Fibroblast of skin of abdomen (primary cell): Measurements from ENCODE around the gene SLC28A1. TPM values are rescaled to one million over a fixed set of nuclear protein-coding genes. Genes with fewer than 3 reads are reported as not detected.

Source experiments
- DNase-seq: peaks from one replicate; pipeline ENCODE4 v3.0.0-alpha.2; 2013
- polyA plus RNA-seq, 2 experiments: library from polyadenylated mRNA; unstranded; fragments of 120-200 nt; gene quantifications; one replicate each; pipeline ENCODE4 v1.2.1, GENCODE V29; 2013; ENCODE audit not compliant: insufficient read length in 2 of 2

Gene SLC28A1
- not detected for polyA plus RNA-seq (2013, experiment 1 of 2; ENCODE audit: insufficient read length)
- not detected for polyA plus RNA-seq (2013, experiment 2 of 2; ENCODE audit: insufficient read length)

GRCh38 chr15:84883916-84884781, at the start of gene SLC28A1:
Gene SLC28A1, plus strand, starts transcription at chr15:84884662. Its CDS starts 3,099 bp downstream, at chr15:84887761.
- DNase-seq = no peak

GRCh38 chr15:84834969-84835368, 49.5 kb upstream of the SLC28A1 start:
- no peak for DNase-seq

GRCh38 chr15:84835661-84836337, 48.7 kb upstream of the SLC28A1 start:
- DNase-seq = no peak

GRCh38 chr15:84836844-84837243, 47.6 kb upstream of the SLC28A1 start:
- no peak for DNase-seq

DNA sequence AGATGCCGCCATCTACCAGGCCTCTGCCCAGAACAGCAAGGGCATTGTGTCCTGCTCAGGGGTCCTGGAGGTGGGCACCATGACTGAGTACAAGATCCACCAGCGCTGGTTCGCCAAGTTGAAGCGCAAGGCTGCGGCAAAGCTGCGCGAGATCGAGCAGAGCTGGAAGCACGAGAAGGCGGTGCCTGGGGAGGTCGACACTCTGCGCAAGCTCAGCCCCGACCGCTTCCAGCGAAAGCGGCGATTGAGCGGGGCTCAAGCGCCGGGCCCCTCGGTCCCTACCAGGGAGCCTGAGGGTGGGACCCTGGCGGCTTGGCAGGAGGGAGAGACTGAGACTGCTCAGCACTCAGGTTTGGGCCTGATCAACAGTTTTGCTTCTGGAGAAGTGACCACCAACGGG, 44.7 kb upstream of the SLC28A1 start:
- DNase-seq = no peak

DNA sequence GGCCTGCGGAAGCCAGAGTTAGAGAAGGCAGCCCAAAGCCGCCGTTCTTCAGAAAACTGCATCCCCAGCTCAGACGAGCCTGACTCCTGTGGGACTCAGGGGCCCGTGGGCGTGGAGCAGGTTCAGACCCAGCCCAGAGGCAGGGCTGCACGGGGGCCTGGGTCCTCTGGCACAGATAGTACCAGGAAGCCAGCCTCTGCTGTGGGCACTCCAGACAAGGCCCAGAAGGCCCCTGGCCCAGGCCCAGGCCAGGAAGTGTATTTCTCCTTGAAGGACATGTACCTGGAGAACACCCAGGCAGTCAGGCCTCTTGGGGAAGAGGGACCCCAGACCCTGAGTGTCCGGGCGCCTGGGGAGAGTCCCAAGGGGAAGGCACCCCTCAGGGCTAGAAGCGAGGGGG, 44.2 kb upstream of the SLC28A1 start:
- no peak for DNase-seq

- no peak for DNase-seq
Measured at GRCh38 chr15:84840741-84841429, 43.6 kb upstream of the SLC28A1 start.

GRCh38 chr15:84842781-84843180, 41.7 kb upstream of the SLC28A1 start:
- no peak for DNase-seq

DNA sequence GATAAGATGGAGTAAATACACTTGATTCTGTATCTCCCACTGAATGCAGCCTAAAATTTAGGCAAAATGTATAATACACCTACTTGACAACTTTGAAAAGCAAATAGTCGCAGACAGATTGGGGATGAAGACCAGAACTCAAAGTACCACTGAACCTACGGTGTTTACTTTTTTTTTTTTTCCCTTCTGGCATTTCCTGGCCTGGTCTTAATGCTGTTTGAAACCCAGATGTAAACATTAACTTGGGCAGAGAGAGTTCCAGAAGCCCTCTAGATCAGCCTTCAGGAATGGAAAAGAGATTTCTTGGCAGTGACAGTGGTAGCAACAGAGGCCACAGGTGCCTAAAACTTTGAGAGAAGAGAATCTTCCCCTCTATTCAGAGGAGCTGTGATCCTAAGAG, 39.5 kb upstream of the SLC28A1 start:
- DNase-seq = no peak

DNA sequence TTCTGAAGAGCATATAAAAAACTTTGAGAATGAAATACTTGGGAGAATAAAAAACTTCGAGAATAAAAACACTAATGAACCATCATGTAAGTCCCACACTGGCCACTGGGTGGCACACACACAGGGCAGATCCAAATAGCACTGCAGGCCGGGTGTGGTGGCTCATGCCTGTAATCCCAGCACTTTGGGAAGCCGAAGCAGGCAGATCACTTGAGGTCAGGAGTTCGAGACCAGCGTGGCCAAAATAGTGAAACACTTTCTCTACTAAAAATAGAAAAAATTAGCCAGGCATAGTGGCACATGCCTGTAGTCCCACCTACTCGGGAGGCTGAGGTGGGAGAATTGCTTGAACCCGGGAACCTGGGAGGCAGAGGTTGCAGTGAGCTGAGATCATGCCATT, 38.8 kb upstream of the SLC28A1 start:
- peak; percentile 57 for DNase-seq

GRCh38 chr15:84846269-84846668, 38.2 kb upstream of the SLC28A1 start:
- DNase-seq = no peak

DNA sequence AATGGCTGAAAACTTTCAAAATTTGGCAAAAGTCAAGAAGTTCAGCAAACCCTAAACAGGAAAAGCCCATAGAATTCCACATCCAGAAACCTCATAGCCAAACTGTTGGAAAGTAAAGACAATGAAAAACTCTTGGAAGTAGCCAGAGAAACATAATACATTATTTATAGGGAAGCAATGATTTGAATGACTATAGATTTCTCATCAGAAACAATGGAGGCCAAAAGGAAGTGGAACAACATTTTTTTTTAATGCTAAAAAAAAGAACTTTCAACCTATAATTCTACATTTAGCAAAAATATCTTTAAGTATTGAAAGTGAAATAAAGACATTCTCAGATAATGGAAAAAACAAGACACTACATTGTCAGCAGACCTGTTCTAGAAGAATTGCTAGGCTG, 37.1 kb upstream of the SLC28A1 start:
- DNase-seq = no peak

DNA sequence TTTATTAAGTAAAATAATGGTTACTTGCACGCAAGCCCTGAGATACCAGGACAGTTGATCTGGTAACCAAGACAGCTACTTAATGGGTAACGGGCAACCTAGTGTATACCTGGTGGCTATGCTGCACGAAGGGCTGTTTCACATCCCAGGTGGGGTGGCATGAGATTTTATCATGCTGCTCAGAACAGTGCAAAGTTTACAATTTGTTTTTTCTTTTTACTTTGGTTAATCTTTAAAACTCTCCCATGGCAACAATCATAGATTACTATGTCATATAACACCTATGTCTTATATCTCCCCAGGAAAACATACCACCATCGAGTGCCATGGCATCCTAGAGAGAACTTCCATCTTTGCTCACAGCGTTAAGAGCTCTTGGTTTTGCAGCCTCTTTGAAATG, 32.2 kb upstream of the SLC28A1 start:
- no peak for DNase-seq

- no peak for DNase-seq
Measured at GRCh38 chr15:84855136-84855535, 29.3 kb upstream of the SLC28A1 start.

DNA sequence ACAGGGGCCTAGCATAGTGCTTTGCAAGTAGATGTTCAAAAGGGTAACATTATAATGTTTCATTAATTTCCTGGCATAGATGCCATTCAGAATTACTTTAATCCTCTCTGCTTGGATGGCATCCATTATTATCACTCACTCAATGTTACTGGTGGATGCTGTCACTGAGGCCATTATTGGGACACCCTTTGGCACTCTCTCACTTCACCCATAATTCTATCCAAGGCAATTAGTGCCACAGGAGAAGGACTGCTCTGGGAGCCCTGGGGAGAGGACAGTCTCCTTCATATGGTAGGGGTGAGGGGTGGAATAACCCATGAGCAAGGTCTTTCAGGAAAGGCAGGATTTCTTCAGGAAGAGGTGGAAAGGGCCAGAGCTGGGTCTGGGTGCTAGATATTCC, 28.7 kb upstream of the SLC28A1 start:
- DNase-seq = no peak

GRCh38 chr15:84856731-84857417, 27.6 kb upstream of the SLC28A1 start:
- DNase-seq = no peak

- DNase-seq = no peak
Measured at GRCh38 chr15:84857418-84858004, 27.0 kb upstream of the SLC28A1 start.

DNA sequence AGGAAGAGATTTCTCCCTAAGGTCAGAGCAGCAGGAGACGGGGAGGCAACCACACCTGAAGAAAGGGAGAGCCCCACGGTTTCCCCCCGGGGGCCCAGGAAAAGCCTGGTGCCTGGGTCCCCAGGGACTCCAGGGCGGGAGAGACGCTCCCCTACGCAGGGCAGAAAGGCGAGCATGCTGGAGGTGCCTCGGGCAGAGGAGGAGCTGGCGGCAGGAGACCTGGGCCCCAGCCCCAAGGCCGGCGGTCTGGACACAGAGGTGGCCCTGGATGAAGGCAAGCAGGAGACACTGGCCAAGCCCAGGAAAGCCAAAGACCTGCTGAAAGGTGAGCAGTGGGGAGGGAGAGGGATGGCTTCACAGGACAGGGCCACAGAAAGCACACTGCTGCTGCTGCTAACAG, 26.2 kb upstream of the SLC28A1 start:
- DNase-seq = no peak

DNA sequence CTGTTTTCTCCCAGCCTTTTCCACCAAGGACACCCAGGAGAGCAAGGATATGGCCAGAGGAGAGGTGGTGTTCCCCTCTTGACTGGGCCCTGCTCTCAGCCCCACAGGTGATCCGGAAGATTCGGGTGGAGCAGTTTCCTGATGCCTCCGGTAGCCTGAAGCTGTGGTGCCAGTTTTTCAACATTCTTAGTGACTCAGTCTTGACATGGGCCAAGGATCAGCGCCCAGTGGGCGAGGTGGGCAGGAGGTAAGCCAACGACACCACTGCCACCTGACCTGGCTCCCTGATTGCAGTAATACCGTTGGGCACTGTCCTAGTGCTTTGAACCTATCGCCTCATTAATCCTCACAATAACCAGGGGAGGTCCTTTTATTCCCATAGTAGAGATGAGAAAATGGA, 25.3 kb upstream of the SLC28A1 start:
- no peak for DNase-seq

GRCh38 chr15:84859651-84860050, 24.8 kb upstream of the SLC28A1 start:
- no peak for DNase-seq

GRCh38 chr15:84861781-84862180, 22.7 kb upstream of the SLC28A1 start:
- no peak for DNase-seq
